ENCODE measurements around the gene FUBP1. TPM values are rescaled to one million over a fixed set of nuclear protein-coding genes. Genes with fewer than 3 reads are reported as not detected.

The FUBP1 gene
- total and polyA plus RNA-seq, 9 of the 15 experiments (the other 6 are each of a cell fraction or from before 2014, with no cell fraction given) = 104 to 294 (median 213) TPM

DNA sequence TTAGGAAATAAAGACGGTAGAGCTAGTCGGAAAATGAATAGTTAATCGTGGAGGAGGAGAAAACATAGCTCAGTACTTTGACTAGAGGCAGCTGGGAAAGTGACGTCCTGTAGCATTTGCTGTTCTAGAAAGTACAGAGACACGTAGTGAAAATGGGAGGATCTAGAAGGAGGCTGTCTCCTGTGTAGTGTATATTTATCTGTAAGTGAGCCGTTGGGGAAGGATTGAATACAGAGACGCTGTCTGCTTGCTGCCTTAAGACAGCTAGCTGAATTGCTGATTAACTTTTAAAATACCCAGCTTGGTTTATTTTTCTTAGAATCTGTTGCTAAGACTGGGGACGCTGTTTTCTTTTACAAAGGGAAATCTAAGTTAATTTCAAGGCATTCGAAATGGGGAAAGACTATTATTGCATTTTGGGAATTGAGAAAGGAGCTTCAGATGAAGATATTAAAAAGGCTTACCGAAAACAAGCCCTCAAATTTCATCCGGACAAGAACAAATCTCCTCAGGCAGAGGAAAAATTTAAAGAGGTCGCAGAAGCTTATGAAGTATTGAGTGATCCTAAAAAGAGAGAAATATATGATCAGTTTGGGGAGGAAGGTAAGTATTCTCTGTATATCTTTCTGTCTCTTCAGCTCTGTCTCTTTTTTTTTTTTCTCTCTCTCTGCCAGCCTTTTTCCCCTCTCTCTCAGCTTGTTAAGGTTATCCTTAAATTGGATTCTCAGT is 26.0 kb upstream of the FUBP1 start, which contains the start of gene DNAJB4 (continued):
- TF ChIP-seq, protein P1, sequence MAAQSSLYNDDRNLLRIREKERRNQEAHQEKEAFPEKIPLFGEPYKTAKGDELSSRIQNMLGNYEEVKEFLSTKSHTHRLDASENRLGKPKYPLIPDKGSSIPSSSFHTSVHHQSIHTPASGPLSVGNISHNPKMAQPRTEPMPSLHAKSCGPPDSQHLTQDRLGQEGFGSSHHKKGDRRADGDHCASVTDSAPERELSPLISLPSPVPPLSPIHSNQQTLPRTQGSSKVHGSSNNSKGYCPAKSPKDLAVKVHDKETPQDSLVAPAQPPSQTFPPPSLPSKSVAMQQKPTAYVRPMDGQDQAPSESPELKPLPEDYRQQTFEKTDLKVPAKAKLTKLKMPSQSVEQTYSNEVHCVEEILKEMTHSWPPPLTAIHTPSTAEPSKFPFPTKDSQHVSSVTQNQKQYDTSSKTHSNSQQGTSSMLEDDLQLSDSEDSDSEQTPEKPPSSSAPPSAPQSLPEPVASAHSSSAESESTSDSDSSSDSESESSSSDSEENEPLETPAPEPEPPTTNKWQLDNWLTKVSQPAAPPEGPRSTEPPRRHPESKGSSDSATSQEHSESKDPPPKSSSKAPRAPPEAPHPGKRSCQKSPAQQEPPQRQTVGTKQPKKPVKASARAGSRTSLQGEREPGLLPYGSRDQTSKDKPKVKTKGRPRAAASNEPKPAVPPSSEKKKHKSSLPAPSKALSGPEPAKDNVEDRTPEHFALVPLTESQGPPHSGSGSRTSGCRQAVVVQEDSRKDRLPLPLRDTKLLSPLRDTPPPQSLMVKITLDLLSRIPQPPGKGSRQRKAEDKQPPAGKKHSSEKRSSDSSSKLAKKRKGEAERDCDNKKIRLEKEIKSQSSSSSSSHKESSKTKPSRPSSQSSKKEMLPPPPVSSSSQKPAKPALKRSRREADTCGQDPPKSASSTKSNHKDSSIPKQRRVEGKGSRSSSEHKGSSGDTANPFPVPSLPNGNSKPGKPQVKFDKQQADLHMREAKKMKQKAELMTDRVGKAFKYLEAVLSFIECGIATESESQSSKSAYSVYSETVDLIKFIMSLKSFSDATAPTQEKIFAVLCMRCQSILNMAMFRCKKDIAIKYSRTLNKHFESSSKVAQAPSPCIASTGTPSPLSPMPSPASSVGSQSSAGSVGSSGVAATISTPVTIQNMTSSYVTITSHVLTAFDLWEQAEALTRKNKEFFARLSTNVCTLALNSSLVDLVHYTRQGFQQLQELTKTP (IDR thresholded peaks at IDR 0.05; ENCODE audit: low read depth in 1 of 2, partially characterized antibody in 2 of 2) = peak in 1 of 2 experiments; percentile 76
- TF ChIP-seq POLR2AphosphoS2 (IDR thresholded peaks at IDR 0.05; ENCODE audit: low read length) (no peak), CCNT2 (IDR thresholded peaks at IDR 0.05; ENCODE audit: borderline replicate concordance, extremely low read depth, insufficient read length, low read depth, low read length) (no peak), ZNF146 (CRISPR knock-in tag; IDR thresholded peaks at IDR 0.05; ENCODE audit: unreplicated experiment) (no peak), DNMT1 (IDR thresholded peaks at IDR 0.05) (peak; percentile 75; the same call in 1 of the 2 replicates), FOXA3 (CRISPR knock-in tag; conservative IDR thresholded peaks at IDR 0.05 in 1 of 2, IDR thresholded peaks at IDR 0.05 in 1 of 2) (0 out of 4 replicates have a peak, but pooled peaks of 1 of the 2 experiments have one; percentile 5), CREB1 (IDR thresholded peaks at IDR 0.05) (peak; percentile 64; the same call in 1 of the 2 replicates), CREB1 (CRISPR knock-in tag; IDR thresholded peaks at IDR 0.05) (peak; percentile 53; the same call in 1 of the 2 replicates), ZKSCAN1 (IDR thresholded peaks at IDR 0.05; ENCODE audit: low read depth, low read length) (no peak), YY1 (IDR thresholded peaks at IDR 0.05; ENCODE audit: borderline replicate concordance in 1 of 3, control insufficient read depth in 1 of 3, extremely low read depth in 1 of 3, insufficient read depth in 3 of 3, insufficient read length in 1 of 3, insufficient replicate concordance in 2 of 3, low read depth in 1 of 3, low read length in 2 of 3) (peak in 1 of 3 experiments; percentile 65), TAF1 (IDR thresholded peaks at IDR 0.05; ENCODE audit: control insufficient read depth, extremely low read depth, insufficient read depth, low read length, severe bottlenecking) (peak; percentile 81)
- TF ChIP-seq, protein P2, sequence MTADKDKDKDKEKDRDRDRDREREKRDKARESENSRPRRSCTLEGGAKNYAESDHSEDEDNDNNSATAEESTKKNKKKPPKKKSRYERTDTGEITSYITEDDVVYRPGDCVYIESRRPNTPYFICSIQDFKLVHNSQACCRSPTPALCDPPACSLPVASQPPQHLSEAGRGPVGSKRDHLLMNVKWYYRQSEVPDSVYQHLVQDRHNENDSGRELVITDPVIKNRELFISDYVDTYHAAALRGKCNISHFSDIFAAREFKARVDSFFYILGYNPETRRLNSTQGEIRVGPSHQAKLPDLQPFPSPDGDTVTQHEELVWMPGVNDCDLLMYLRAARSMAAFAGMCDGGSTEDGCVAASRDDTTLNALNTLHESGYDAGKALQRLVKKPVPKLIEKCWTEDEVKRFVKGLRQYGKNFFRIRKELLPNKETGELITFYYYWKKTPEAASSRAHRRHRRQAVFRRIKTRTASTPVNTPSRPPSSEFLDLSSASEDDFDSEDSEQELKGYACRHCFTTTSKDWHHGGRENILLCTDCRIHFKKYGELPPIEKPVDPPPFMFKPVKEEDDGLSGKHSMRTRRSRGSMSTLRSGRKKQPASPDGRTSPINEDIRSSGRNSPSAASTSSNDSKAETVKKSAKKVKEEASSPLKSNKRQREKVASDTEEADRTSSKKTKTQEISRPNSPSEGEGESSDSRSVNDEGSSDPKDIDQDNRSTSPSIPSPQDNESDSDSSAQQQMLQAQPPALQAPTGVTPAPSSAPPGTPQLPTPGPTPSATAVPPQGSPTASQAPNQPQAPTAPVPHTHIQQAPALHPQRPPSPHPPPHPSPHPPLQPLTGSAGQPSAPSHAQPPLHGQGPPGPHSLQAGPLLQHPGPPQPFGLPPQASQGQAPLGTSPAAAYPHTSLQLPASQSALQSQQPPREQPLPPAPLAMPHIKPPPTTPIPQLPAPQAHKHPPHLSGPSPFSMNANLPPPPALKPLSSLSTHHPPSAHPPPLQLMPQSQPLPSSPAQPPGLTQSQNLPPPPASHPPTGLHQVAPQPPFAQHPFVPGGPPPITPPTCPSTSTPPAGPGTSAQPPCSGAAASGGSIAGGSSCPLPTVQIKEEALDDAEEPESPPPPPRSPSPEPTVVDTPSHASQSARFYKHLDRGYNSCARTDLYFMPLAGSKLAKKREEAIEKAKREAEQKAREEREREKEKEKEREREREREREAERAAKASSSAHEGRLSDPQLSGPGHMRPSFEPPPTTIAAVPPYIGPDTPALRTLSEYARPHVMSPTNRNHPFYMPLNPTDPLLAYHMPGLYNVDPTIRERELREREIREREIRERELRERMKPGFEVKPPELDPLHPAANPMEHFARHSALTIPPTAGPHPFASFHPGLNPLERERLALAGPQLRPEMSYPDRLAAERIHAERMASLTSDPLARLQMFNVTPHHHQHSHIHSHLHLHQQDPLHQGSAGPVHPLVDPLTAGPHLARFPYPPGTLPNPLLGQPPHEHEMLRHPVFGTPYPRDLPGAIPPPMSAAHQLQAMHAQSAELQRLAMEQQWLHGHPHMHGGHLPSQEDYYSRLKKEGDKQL (CRISPR knock-in tag; IDR thresholded peaks at IDR 0.05; ENCODE audit: borderline replicate concordance) = no peak
- TF ChIP-seq, protein P3, sequence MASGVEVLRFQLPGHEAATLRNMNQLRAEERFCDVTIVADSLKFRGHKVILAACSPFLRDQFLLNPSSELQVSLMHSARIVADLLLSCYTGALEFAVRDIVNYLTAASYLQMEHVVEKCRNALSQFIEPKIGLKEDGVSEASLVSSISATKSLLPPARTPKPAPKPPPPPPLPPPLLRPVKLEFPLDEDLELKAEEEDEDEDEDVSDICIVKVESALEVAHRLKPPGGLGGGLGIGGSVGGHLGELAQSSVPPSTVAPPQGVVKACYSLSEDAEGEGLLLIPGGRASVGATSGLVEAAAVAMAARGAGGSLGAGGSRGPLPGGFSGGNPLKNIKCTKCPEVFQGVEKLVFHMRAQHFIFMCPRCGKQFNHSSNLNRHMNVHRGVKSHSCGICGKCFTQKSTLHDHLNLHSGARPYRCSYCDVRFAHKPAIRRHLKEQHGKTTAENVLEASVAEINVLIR (CRISPR knock-in tag; IDR thresholded peaks at IDR 0.05) = no peak
